Stimulated activated CD4-positive, alpha-beta T cell treated with anti-CD3 and anti-CD28 coated beads, Interleukin-4, amount 100 ng/mL, for 48 hours (primary cell): ENCODE data around the gene PAAF1.
"Not testable (repeated sequence)": the region's sequence is repeated elsewhere in the genome, so short reads cannot be mapped to it uniquely, and the experiment has no call there.

ENCODE experiments used
- DNase-seq, 2 donors: peaks; one replicate each; pipeline ENCODE4 v3.0.0-alpha.2; 2020; ENCODE audit warnings: low read depth in 2 of 2

The PAAF1 gene

DNA sequence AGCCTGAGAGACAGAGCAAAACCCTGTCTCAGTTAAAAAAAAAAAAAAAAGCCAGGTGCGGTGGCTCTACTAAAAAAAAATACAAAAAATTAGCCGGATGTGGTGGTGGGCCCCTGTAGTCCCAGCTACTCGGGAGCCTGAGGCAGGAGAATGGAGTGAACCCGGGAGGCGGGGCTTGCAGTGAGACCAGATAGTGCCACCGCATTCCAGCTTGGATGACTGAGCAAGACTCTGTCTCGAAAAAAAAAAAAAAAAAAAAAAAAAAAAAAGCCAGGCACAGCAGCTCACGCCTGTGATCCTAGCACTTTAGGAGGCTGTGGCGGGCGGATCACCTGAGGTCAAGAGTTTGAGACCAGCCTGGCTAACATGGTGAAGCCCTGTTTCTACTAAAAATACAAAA lies 3.6 kb downstream of the PAAF1 start:
- not testable (repeated sequence) for DNase-seq

DNA sequence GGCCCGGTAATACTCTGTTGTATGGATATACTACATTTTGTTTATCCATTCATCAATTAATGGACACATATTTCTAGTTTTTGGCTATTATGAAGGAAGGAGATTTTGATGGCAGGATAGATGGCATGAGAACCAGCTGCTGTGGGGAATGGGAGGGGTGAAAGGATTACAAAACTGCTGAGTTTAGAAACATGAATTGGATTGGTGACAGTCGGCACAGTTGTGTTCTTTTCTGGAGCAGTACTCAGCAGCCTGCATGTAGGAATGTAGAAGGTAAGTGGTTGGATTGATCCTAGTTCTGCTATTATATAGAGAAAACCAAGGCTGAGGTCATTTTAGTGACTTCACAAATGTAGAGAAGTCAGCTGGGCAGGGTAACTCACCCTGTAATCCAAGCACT lies 7.1 kb downstream of the PAAF1 start:
- DNase-seq, result no peak

DNA sequence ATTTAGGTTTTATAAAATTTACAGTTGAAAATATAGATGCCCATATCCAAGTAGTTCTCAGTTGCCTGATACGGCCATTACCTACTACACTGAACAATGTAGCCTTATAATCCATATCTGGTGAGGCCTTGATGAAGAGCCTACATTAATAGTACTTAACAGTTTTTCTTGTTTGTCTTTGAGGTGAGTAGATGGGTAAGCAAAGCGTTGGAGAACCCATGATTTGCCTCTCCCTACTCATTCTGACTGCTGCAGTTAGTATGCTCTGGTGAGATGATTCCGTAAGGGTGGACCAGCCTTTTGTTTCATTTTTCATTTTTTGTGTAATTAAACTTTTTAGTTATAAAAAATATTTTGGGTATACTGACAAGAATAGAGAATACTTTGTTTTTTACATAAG lies 11.4 kb downstream of the PAAF1 start:
- no peak for DNase-seq

DNA sequence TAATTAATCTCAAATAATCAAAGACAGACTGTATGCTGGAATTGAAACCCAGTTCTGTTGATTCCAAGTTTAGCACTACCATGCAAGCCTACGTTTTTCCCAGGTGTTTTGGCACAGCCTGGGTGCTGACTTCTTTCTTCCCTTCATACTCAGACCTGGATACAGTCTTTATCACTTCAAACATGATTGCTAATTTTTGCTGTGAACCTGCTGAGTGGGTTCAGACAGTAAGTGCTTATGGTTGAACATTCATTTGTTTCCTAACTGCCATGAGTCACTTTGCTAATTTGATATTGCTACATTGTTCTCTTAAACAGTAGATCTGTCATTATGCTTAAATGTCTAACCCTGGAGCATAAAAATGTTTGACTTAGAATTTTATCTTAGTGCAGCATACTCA lies 12.2 kb downstream of the PAAF1 start:
- no peak for DNase-seq

DNA sequence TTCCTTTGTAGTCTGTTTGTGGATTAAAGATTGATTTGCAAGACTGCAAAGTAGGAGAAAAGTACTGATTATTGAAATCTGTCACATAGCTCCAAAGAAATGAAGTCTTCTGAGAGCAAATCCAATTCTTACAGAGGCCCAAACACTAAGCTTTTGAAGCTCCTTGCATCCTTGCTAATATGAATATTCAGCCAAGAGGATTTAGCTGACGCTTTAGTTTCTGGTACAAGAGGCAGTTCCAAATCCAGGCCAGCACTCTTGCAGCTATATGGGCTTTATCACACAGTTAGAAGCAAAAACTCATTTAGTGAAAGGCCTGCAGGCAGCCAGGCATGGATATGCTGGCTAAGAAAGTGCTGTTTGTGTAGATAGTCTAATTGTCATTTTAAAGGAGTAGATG lies 12.7 kb downstream of the PAAF1 start:
- DNase-seq, result no peak

DNA sequence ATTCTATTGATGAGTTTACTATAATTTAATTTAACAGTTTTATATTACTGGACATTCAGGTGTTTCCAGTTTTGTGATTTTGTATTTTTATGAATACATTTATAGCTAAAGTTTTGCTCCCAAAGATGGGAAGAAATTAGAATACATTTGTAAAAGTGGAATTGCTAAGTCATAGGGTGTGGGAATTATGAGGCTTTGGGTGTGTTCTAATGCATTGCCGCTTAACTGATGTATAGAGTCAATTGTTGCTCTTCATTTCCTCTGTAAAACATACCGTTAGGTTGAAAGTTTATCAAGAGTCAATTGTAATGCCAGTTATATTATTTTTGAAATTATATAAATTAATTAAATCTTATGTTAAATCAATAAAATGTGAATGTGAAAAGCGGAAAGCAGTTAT lies 16.2 kb downstream of the PAAF1 start:
- no peak for DNase-seq

DNA sequence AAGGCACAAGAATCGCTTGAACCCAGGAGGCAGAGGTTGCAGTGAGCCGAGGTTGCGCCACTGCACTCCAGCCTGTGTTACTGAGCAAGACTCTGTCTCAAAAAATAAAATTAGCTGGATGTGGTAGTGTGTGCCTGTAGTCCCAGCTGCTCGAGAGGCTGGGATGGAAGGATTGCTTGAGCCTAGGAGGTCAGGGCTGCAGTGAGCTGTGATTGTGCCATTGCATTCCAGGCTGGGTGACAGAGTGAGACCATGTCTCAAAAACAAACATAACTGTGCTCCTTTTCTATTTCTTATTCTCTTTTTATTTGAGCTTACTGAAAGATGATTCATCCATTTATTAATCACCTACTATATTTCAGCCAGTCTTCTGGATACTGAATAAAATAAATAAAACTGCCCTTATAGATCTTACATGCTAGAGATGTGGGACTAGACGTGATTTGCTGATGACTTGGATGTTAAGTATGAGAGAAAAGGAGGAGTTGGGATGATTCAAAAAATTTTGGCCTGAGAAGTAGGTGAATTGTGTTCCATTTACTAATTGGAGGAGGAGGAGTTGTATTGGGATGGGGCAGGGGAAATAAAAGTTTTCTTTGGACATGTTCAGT lies 18.0 kb downstream of the PAAF1 start:
- no peak for DNase-seq

DNA sequence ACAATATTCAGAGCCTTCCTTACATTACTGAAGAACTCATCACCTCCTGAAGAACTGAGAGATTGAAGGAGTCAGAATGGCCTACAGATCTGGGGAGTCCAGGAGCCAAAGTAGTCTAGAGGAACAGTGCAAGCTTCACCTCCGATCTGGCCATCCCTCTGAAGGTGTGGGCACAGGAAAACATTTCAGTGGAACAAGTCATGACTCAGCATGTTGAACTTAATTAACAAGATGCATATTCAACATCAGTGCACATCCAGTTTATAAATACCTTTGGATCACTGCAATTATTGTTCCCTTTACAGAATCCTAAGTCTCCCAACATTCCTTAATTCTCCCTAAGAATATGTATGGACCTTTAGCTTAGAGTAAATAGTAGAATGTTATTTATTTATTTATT lies 25.5 kb downstream of the PAAF1 start:
- DNase-seq, result no peak

DNA sequence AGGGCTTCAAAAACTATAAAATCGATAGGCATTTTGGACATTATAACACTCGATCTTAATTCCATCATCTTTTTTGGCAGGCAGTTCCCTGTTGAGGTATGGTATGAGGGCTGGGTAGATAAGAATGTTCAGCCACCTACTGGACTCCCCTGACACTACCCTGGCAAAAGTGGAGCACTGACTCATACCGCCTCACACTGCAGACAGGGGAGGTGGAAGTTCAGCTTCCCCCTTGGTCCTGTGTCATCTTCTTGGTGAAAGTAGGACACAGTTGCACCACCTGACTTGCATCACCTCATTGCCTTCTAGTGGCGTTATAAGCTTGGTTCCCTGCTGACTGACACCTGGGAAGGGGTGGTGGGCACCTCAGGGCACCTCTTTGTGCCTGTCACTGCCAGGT lies 30.4 kb downstream of the PAAF1 start:
- DNase-seq, result peak in 1 of 2 donors; percentile 8

DNA sequence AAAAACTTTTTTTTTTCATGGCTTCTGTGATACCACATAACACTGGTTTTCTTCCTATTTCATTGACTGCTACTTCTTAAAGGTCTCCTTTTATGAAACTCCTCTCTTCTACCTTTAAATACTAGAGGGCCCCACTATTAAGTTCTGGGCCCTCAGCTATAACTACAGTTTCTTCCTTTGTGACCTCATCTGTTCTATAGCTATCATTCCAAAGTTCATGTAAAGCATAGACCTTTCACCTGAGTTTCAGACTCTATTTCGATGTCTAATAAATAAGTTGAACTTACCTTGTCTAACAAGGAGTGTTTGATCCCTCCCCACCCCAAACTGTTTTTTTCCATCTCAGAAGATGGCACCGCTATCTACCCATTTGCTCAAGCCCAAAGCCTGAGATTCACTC lies 35.2 kb downstream of the PAAF1 start:
- DNase-seq, result no peak

DNA sequence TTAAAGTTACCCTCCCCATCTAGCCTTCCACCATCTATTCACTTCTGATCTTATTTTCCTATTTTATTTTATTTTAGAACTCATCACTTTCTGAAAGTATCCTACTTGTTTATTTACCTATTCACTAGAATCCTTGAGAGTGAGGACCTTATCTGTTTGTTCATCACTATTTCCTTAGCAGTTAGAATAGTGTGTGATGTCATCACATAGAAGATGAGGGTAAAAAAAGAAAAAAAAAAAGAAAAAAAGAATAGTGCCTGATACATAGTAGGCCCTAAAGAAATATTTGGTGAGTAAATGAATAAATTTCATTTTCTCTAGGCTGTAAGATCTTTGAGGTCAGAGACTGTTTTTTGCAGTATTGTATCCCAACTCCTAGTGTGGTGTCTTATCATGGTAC lies 36.7 kb downstream of the PAAF1 start:
- no peak for DNase-seq

DNA sequence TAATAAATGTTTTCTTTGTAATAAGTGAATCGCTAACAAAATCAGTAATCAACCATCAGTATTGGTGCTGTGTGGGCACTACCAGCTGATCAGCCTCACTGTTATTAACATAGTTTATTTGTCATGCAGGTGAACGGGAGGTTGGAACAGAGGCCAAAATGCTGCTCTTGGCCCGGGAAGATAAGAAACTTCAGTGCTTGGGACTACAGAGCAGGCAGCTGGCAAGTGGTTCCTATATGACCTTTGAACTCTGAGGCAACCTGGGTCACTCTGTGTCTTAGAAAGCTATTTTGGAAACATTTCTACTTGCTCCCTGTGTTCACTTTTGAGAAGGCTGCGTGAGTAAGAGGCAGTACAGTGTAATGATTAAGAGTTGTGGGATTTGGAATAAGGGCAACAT lies 37.5 kb downstream of the PAAF1 start:
- no peak for DNase-seq

DNA sequence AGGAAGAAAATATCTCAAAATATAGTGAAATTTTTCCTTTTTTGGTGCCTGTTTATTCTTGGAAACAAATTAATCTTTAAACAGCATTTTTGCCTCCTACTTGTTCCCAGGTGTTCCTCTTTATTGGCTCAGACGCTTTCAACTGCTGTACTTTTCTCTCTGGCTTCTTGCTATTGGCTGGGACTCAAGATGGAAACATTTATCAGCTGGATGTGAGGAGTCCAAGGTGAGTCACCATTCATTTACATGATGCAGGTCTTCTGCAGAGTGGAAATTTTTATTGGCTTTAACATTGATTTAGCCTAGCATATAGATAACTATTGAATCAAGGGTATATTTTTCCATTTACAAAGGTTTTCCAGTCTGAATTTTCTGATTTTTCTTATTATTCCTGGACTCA lies 39.6 kb downstream of the PAAF1 start:
- no peak for DNase-seq

DNA sequence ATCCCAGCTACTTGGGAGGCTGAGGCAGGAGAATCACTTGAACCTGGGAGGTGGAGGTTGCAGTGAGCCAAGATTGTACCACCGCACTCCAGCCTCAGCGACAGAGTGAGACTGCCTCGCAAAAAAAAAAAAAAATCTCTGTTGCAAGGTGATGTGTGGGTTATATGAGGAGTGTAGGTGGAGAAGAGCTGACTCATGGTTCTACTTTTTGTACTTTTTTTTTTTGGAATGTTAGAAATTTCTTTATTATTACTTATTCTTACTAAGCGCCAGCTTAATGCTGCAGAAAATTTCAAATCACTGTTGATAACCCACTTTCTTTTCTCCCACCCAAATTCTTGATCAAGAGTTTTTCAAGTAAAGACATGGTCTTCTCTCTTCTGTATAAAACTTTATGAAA lies 44.4 kb downstream of the PAAF1 start:
- DNase-seq, result no peak

DNA sequence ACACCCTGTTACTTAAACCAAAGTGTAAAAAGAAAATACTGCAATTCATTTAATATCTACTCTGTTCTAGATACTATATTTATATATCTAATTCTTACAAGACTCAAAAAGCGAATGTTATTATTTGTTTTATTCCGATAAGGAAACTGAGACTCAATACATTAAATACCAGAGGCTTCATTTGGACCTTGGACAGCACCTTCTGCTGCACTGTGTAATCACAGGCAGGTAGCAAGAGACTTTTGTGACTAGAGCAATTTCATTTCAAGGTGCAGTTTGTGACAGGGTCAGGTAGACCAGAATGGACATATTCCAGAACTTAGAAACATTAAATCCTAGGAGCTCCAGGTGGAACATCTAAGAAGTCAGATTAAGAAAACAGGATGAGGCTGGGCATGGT lies 52.6 kb downstream of the PAAF1 start:
- DNase-seq, result no peak

DNA sequence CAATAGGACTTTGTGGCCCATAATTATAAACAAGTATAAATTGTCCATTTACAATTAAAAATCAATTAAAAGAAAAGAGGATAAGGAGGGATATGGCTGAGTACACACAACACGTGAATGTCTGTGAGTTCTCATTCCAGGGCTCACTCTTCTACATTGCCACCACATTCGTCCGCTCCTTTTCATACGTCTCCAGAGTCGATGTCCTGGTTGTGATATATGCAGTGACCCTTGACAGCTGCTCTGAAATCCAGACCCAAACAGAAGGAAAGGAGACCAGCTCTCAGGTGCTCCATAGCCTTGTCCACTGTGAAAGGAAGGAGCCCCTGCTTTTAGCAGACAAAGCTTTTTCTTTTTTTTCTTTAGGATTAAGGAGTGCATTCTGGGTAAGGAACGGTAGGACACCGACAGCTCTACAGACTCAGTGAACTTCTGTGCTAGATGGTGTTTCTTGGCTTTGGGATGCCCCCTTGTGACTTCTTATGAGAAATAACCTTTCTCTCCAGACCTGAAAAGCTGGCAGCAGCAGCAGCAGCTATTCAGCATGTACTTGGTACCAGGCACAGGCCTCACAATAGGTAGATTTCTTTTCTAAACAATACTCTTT lies 54.3 kb downstream of the PAAF1 start:
- no peak for DNase-seq

DNA sequence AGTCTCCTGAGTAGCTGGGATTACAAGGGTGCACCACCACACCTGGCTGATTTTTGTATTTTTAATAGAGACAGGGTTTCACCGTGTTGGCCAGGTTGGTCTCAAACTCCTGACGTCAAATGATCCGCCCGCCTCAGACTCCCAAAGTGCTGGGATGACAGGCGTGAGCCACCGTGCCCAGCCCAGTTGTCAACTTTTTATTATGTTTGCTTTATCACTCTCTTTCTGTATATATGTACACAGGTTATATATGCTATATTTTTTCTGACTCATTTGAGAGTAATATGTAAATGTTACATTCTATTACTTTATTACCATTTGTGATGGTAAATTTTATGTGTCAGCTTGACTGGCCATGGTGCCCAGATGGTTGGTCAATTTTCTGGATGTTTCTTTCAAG lies 55.2 kb downstream of the PAAF1 start:
- DNase-seq, result no peak

DNA sequence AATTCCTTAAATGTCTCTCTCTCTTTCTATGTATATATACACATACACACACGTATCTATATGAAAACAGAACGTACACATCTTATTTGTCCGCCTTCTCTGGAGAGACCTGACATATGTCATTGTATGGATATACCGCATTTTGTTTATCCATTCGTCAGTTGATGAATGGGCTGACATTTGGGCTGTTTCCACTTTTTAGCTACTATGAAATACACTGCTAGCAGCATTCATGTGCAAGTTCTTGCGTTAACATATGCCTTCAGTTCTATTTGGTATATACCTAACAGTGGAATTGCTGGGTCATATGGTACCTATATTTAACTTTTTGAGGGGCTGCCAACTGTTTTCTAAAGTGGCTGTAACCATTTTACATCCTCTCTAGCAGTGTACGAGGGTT lies 56.0 kb downstream of the PAAF1 start:
- no peak for DNase-seq

DNA sequence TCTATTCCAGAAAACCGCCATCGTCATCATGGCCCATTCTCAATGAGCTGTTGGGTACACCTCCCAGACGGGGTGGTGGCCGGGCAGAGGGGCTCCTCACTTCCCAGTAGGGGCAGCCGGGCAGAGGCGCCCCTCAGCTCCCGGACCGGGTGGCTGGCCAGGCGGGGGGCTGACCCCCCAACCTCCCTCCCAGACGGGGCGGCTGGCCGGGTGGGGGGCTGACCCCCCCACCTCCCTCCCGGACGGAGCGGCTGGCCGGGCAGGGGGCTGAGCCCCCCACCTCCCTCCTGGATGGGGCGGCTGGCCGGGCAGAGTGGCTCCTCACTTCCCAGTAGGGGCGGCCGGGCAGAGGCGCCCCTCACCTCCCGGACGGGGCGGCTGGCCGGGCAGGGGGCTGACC lies 59.2 kb downstream of the PAAF1 start:
- DNase-seq, result not testable (repeated sequence)

DNA sequence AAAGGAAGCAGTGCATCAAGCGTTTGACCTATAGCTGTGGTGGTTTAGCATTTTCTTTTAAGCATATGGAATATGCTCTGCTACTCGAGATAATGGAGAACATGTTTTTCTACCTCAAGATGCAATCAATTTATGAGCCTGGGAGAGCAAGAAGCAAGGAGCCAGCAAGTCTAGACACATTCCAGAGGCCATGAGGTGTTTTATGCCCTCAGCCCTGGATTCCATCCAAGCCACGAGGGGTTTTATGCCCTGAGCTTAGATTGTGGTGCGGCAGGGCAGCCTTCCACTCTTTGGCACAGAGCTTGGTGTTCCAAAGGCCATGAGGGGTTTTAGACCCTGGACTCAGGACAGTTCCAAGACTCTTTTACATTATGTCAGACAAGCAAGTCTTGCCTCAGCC lies 62.3 kb downstream of the PAAF1 start:
- no peak for DNase-seq

DNA sequence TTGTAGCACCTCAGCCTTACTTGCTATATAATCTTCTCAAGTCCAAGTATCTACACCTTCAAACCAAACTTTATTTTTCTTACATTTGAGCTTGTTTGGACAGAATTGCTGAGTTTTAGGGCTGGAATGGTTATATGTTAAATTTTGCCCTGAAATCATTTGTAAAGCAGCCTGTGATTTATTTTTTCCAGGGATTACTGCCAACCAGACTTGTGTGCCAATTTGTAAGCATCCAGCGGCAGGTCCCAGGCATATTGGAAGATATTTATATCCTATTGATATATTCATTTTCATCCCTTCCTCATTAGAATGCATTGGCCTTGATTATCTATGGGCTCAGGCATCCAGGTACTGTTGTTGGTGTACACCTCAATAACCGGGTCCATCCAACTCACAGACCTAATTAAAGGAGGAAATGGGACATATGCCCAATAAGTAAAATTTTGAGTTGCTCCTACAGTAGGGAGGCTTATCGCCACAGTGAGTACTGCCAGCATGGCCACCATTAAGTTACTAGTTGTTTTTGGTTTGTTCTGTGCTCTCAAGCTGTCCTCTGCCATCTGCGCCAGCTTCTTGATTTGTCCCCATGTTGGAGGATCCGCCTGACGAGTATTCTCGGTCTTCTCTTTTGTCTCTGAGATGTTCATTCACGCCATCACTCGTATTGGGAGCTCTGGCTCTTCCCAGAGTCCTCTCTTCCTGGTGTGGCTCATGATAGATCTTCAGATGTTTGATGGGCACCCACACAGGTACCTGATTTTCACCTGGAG lies 64.2 kb downstream of the PAAF1 start:
- no peak for DNase-seq

DNA sequence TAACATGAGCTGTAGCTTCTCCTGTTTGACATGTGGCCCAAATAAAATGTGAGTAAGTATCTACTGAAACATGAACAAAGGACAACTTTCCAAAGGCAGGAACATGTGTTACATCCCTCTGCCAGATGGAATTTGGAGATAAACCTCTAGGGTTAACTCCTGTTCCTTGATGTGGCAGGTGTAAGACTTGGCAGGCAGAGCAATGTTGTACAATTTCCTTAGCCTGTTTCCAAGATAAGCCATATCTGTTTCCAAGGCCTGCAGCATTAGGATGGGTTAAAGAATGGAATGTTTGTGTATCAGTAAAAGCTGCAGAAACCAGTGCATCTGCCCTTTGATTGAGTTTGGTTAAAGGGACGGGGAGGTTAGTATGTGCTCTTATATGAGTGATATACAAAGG lies 65.2 kb downstream of the PAAF1 start:
- DNase-seq, result no peak

DNA sequence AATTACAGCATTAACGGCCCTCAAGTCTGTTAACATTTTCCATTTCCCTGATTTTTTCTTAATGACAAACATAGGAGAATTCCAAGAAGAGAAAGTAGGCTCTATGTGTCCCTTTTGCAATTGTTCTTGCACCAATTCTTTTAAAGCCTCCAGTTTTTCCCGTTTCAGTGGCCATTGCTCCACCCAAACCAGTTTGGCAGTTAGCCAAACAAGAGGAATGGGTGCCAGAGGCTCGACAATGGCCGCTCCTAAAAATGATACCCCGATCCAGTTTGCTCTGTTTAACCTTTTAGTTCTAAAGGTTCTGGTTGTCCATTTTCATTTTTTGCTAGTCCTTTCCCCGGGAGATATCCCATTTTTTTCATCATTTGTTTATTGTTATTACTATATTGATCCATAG lies 67.3 kb downstream of the PAAF1 start:
- no peak for DNase-seq
